Measurements from ENCODE around the gene KLF6.
"Not testable (repeated sequence)": the region's sequence is repeated elsewhere in the genome, so short reads cannot be mapped to it uniquely, and the experiment has no call there.

Gene KLF6

GRCh38 chr10:3737864-3738263, 47.1 kb downstream of the KLF6 start:
- no peak overlapping the region for H2BK120ac ChIP-seq (ENCODE audit: low read depth, low read length)
- H4K8ac ChIP-seq (ENCODE audit: low read length) = no peak overlapping the region
- no peak overlapping the region for H2BK5ac ChIP-seq (ENCODE audit: low read depth, low read length, poor library complexity, severe bottlenecking)
- peaks cover 1% of the 10 kb centered on the region for H3K4me1 ChIP-seq (ENCODE audit: control insufficient read depth, insufficient read depth, low read depth, low read length)
- H3K4ac ChIP-seq (ENCODE audit: low read depth in 1 of 2, low read length in 2 of 2) = no peak overlapping the region
- H3K27ac ChIP-seq (ENCODE audit: low read length, poor library complexity, severe bottlenecking) = no peak overlapping the region
- H3K4me3 ChIP-seq (ENCODE audit: insufficient read depth in 1 of 2, low read depth in 1 of 2, low read length in 2 of 2) = no peak overlapping the region
- H2BK15ac ChIP-seq (ENCODE audit: low read depth, poor library complexity, severe bottlenecking) = no peak overlapping the region
- 72% methylated on average over 4 of the region's 4 CpGs for WGBS
- DNase-seq = no peak
- no peak overlapping the region for H3K4me2 ChIP-seq (ENCODE audit: low read length, poor library complexity, severe bottlenecking)
- no peaks in the 10 kb centered on the region for H3K36me3 ChIP-seq (ENCODE audit: control insufficient read depth in 1 of 2, insufficient read depth in 2 of 2, low read depth in 1 of 2, low read length in 2 of 2)
- H2AK5ac ChIP-seq (ENCODE audit: low read length, severe bottlenecking) = no peak overlapping the region
- H3K9ac ChIP-seq (ENCODE audit: low read length) = no peak overlapping the region
- H3K79me1 ChIP-seq (replicated peaks; ENCODE audit: low read length, poor library complexity, severe bottlenecking) = no peaks in the 10 kb centered on the region
- H3K18ac ChIP-seq (ENCODE audit: low read depth in 1 of 2, low read length in 2 of 2) = no peak overlapping the region
- no peak overlapping the region for H2AFZ ChIP-seq (ENCODE audit: low read depth, low read length)
- H3K23ac ChIP-seq (ENCODE audit: low read length in 2 of 2) = no peak overlapping the region
- no peaks in the 10 kb centered on the region for H3K9me3 ChIP-seq (ENCODE audit: control insufficient read depth, low read length)
- H3K27me3 ChIP-seq (ENCODE audit: control insufficient read depth in 1 of 2, insufficient read depth in 1 of 2, low read length in 2 of 2) = no peaks in the 10 kb centered on the region
- H4K91ac ChIP-seq (ENCODE audit: low read length) = no peak overlapping the region
- H2BK12ac ChIP-seq (ENCODE audit: low read length in 2 of 2) = no peak overlapping the region
- no peak overlapping the region for H3K14ac ChIP-seq (ENCODE audit: low read length in 2 of 2)

- Histone ChIP-seq H2BK5ac (ENCODE audit: low read depth, low read length, poor library complexity, severe bottlenecking) (no peak overlapping the region), H3K9me3 (ENCODE audit: control insufficient read depth, low read length) (no peaks in the 10 kb centered on the region), H3K23ac (ENCODE audit: low read length in 2 of 2) (no peak overlapping the region), H3K27ac (ENCODE audit: low read length, poor library complexity, severe bottlenecking) (no peak overlapping the region), H3K4ac (ENCODE audit: low read depth in 1 of 2, low read length in 2 of 2) (no peak overlapping the region), H3K9ac (ENCODE audit: low read length) (no peak overlapping the region), H2BK12ac (ENCODE audit: low read length in 2 of 2) (no peak overlapping the region), H3K36me3 (ENCODE audit: control insufficient read depth in 1 of 2, insufficient read depth in 2 of 2, low read depth in 1 of 2, low read length in 2 of 2) (no peaks in the 10 kb centered on the region), H4K91ac (ENCODE audit: low read length) (no peak overlapping the region), H3K4me1 (ENCODE audit: control insufficient read depth, insufficient read depth, low read depth, low read length) (no peaks in the 10 kb centered on the region), H3K4me2 (ENCODE audit: low read length, poor library complexity, severe bottlenecking) (no peak overlapping the region), H3K18ac (ENCODE audit: low read depth in 1 of 2, low read length in 2 of 2) (no peak overlapping the region), H4K8ac (ENCODE audit: low read length) (peak overlapping the region; percentile 40), H2BK15ac (ENCODE audit: low read depth, poor library complexity, severe bottlenecking) (no peak overlapping the region), H2AFZ (ENCODE audit: low read depth, low read length) (no peak overlapping the region), H3K14ac (ENCODE audit: low read length in 2 of 2) (no peak overlapping the region), H2BK120ac (ENCODE audit: low read depth, low read length) (no peak overlapping the region), H2AK5ac (ENCODE audit: low read length, severe bottlenecking) (no peak overlapping the region), H3K4me3 (ENCODE audit: insufficient read depth in 1 of 2, low read depth in 1 of 2, low read length in 2 of 2) (no peak overlapping the region), H3K27me3 (ENCODE audit: control insufficient read depth in 1 of 2, insufficient read depth in 1 of 2, low read length in 2 of 2) (no peaks in the 10 kb centered on the region), H3K79me1 (replicated peaks; ENCODE audit: low read length, poor library complexity, severe bottlenecking) (no peaks in the 10 kb centered on the region)
- no peak for DNase-seq
- WGBS = 77% methylated on average over 10 of the region's 10 CpGs
Observed at GRCh38 chr10:3735175-3735574, 49.8 kb downstream of the KLF6 start.

GRCh38 chr10:3734111-3734510, 50.9 kb downstream of the KLF6 start:
- WGBS = 87% methylated on average over 3 of the region's 3 CpGs
- DNase-seq = no peak
- H3K9ac ChIP-seq (ENCODE audit: low read length) = no peak overlapping the region

GRCh38 chr10:3732183-3732582, 52.8 kb downstream of the KLF6 start:
- not testable (repeated sequence) for H2BK120ac ChIP-seq (ENCODE audit: low read depth, low read length); H2BK12ac ChIP-seq (ENCODE audit: low read length in 2 of 2); H3K27ac ChIP-seq (ENCODE audit: low read length, poor library complexity, severe bottlenecking); H3K27me3 ChIP-seq (ENCODE audit: control insufficient read depth in 1 of 2, insufficient read depth in 1 of 2, low read length in 2 of 2); H3K9me3 ChIP-seq (ENCODE audit: control insufficient read depth, low read length); H3K36me3 ChIP-seq (ENCODE audit: control insufficient read depth in 1 of 2, insufficient read depth in 2 of 2, low read depth in 1 of 2, low read length in 2 of 2); H3K18ac ChIP-seq (ENCODE audit: low read depth in 1 of 2, low read length in 2 of 2); H4K91ac ChIP-seq (ENCODE audit: low read length); H2AK5ac ChIP-seq (ENCODE audit: low read length, severe bottlenecking); H3K4me1 ChIP-seq (ENCODE audit: control insufficient read depth, insufficient read depth, low read depth, low read length); H2AFZ ChIP-seq (ENCODE audit: low read depth, low read length); H3K14ac ChIP-seq (ENCODE audit: low read length in 2 of 2); H3K9ac ChIP-seq (ENCODE audit: low read length); H2BK15ac ChIP-seq (ENCODE audit: low read depth, poor library complexity, severe bottlenecking); DNase-seq; H3K4me3 ChIP-seq (ENCODE audit: insufficient read depth in 1 of 2, low read depth in 1 of 2, low read length in 2 of 2); H3K79me1 ChIP-seq (replicated peaks; ENCODE audit: low read length, poor library complexity, severe bottlenecking); H3K4me2 ChIP-seq (ENCODE audit: low read length, poor library complexity, severe bottlenecking); H3K23ac ChIP-seq (ENCODE audit: low read length in 2 of 2); H3K4ac ChIP-seq (ENCODE audit: low read depth in 1 of 2, low read length in 2 of 2); H4K8ac ChIP-seq (ENCODE audit: low read length); H2BK5ac ChIP-seq (ENCODE audit: low read depth, low read length, poor library complexity, severe bottlenecking)
- WGBS = 91% methylated on average over 3 of the region's 3 CpGs

More at GRCh38 chr10:3734111-3734510, 50.9 kb downstream of the KLF6 start:
- H3K79me1 ChIP-seq (replicated peaks; ENCODE audit: low read length, poor library complexity, severe bottlenecking) = no peaks in the 10 kb centered on the region
- no peak overlapping the region for H3K4me3 ChIP-seq (ENCODE audit: insufficient read depth in 1 of 2, low read depth in 1 of 2, low read length in 2 of 2)
- H3K27ac ChIP-seq (ENCODE audit: low read length, poor library complexity, severe bottlenecking) = no peak overlapping the region
- H4K91ac ChIP-seq (ENCODE audit: low read length) = no peak overlapping the region
- H3K9me3 ChIP-seq (ENCODE audit: control insufficient read depth, low read length) = no peaks in the 10 kb centered on the region
- no peak overlapping the region for H2BK120ac ChIP-seq (ENCODE audit: low read depth, low read length)
- no peak overlapping the region for H3K18ac ChIP-seq (ENCODE audit: low read depth in 1 of 2, low read length in 2 of 2)
- no peak overlapping the region for H3K4ac ChIP-seq (ENCODE audit: low read depth in 1 of 2, low read length in 2 of 2)
- H2AFZ ChIP-seq (ENCODE audit: low read depth, low read length) = no peak overlapping the region
- H4K8ac ChIP-seq (ENCODE audit: low read length) = no peak overlapping the region
- H3K14ac ChIP-seq (ENCODE audit: low read length in 2 of 2) = no peak overlapping the region
- no peak overlapping the region for H3K4me2 ChIP-seq (ENCODE audit: low read length, poor library complexity, severe bottlenecking)
- no peak overlapping the region for H2BK15ac ChIP-seq (ENCODE audit: low read depth, poor library complexity, severe bottlenecking)
- no peak overlapping the region for H2AK5ac ChIP-seq (ENCODE audit: low read length, severe bottlenecking)
- no peaks in the 10 kb centered on the region for H3K36me3 ChIP-seq (ENCODE audit: control insufficient read depth in 1 of 2, insufficient read depth in 2 of 2, low read depth in 1 of 2, low read length in 2 of 2)
- H3K4me1 ChIP-seq (ENCODE audit: control insufficient read depth, insufficient read depth, low read depth, low read length) = peaks cover 2% of the 10 kb centered on the region
- no peaks in the 10 kb centered on the region for H3K27me3 ChIP-seq (ENCODE audit: control insufficient read depth in 1 of 2, insufficient read depth in 1 of 2, low read length in 2 of 2)
- no peak overlapping the region for H3K23ac ChIP-seq (ENCODE audit: low read length in 2 of 2)
- no peak overlapping the region for H2BK12ac ChIP-seq (ENCODE audit: low read length in 2 of 2)
- no peak overlapping the region for H2BK5ac ChIP-seq (ENCODE audit: low read depth, low read length, poor library complexity, severe bottlenecking)

Data from mesenchymal stem cell (in vitro differentiated cells and primary cell).